ENCODE results near the gene C2CD4D.

- TF ChIP-seq, protein P1, sequence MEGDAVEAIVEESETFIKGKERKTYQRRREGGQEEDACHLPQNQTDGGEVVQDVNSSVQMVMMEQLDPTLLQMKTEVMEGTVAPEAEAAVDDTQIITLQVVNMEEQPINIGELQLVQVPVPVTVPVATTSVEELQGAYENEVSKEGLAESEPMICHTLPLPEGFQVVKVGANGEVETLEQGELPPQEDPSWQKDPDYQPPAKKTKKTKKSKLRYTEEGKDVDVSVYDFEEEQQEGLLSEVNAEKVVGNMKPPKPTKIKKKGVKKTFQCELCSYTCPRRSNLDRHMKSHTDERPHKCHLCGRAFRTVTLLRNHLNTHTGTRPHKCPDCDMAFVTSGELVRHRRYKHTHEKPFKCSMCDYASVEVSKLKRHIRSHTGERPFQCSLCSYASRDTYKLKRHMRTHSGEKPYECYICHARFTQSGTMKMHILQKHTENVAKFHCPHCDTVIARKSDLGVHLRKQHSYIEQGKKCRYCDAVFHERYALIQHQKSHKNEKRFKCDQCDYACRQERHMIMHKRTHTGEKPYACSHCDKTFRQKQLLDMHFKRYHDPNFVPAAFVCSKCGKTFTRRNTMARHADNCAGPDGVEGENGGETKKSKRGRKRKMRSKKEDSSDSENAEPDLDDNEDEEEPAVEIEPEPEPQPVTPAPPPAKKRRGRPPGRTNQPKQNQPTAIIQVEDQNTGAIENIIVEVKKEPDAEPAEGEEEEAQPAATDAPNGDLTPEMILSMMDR (IDR thresholded peaks at IDR 0.05; ENCODE audit: insufficient read depth, low read depth, low read length): no peak
- TF ChIP-seq EZH2 (IDR thresholded peaks at IDR 0.05; ENCODE audit: insufficient read depth, low read length): no peak
These were observed 22.9 kb downstream of the C2CD4D start for GRCh38 chr1:151816548-151817352.
